GM12865 (cell line): ENCODE data around the gene DLG2.

Source experiments
- DNase-seq: peaks from one replicate; pipeline ENCODE4 v3.0.0; 2010; ENCODE audit warnings: low read depth
- H3K4me3 ChIP-seq: 2 replicates; pipeline ENCODE4 v1.5.1; 2011; ENCODE audit warnings: mild to moderate bottlenecking, low read depth, low read length, control low read depth
- CTCF ChIP-seq: IDR thresholded peaks from 2 replicates; pipeline ENCODE4 v1.5.1; 2011; ENCODE audit warnings: low read length, control low read depth, low read depth, inconsistent platforms; ENCODE audit not compliant: insufficient read depth; ENCODE audit errors: missing control alignments

Gene DLG2

DNA sequence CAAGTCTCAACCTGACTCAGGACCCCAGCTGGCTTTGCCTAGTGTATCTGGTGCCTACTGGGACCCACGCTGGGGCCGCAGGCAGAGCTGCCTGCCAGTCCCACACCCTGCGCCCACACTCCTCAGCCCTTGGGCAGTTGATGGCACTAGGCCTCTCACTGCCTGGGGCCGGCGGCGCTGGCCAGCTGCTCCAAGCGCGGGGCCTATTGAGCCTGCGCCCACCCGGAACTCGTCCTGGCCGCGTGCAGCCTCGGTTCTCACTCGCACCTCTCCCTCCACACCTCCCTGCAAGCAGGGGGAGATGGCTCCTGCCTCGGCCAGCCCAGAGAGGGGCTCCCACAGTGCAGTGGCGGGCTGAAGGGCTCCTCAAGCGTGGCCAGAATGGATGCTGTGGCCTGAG is 1432.4 kb downstream of the DLG2 start:
- no peak overlapping the region for H3K4me3 ChIP-seq
- no peak for DNase-seq
- TF ChIP-seq CTCF: no peak

GRCh38 chr11:84193706-84194105 is 1433.4 kb downstream of the DLG2 start:
- no peak overlapping the region for H3K4me3 ChIP-seq
- TF ChIP-seq CTCF: no peak
- no peak for DNase-seq

DNA sequence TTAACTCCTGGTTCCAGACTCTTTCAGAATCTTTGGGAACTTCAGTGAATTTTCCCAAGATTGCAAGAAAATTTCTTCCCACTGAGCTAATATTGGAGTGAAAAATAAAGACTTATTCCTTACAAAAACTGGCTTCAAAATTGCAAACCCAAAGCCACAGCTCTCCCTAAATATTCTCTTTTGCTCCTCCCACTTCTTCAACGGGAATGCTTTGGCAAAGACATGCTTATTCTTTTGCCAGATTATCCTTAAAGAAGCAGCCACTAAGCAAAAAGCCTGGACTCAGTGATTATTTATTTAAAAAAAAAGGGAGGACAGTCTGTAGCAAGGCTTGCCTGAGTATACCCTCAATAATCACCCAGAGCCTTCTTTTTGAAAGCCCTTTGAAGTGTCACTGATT is 1438.6 kb downstream of the DLG2 start:
- no peak overlapping the region for H3K4me3 ChIP-seq
- no peak for TF ChIP-seq CTCF
- no peak for DNase-seq

DNA sequence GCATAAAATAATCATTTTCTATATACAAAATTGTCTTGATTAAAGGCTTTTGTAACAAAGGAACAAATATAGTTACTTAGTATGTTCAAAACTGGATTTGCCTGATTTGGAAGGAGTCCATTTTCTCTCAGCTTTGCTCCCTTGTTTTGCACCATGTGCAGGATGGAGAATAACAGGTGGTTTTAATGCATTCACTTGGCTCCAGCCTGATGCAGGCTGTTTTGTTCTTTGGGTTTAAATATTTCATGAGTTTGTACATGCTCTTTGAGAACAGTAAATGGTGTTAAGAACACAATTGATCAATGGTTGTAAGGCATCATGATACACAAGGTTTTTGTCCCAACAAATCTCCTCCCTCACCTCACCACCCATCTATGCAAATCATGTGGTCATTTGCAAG is 1454.1 kb downstream of the DLG2 start:
- H3K4me3 ChIP-seq: no peak overlapping the region
- no peak for TF ChIP-seq CTCF
- no peak for DNase-seq

DNA sequence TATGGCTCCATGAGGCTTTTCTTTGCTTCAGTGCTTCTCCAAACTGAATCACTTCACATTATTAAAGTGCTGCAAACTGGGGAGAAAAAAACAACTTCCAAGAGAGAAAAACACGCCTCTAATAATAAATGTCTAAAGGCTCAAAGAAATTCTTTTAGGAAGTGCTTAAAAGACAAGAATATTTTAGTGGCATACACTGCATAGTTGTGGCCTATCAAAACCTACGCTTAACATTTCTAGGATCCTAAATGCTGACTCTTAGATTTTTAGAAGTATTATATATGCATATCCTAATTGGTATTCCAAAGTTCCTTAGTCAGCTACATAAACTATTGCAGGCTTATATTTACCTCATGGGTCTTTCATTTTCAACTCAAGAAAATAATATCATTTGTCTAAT is 1462.0 kb downstream of the DLG2 start:
- TF ChIP-seq CTCF: no peak
- H3K4me3 ChIP-seq: no peak overlapping the region
- DNase-seq: no peak

DNA sequence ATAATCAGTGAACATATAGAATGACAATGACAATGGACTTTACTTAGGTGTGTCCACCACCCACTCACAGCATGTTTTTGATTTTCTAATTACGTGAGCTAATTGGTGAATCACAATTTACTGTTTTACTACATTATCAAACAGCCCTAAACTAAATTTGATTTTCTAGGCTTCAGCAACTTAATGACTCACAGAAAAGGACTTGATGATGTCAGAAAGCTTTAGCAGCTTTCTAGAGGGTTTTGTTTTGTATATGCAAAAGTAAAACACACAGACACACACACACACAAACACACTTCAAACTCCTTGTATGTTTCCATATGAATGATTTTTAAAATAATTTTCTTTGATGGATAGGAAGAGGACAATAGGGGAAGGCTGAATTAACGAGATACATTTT is 1462.4 kb downstream of the DLG2 start:
- no peak for TF ChIP-seq CTCF
- no peak for DNase-seq
- H3K4me3 ChIP-seq: no peak overlapping the region

GRCh38 chr11:84163116-84163515 is 1464.0 kb downstream of the DLG2 start:
- DNase-seq: no peak
- TF ChIP-seq CTCF: no peak
- H3K4me3 ChIP-seq: no peak overlapping the region
